SU-DHL-6 (cell line): Measurements from ENCODE around the gene NUTF2.

Experiments used
- H2AFZ ChIP-seq: fragments of 200-600 bp; sonication (generic); 2 replicates; pipeline ENCODE4 v1.6.1; 2014; ENCODE audit warnings: low read depth, mild to moderate bottlenecking, moderate library complexity, mixed read lengths, antibody characterized with exemption, low read length; ENCODE audit not compliant: severe bottlenecking
- H3F3A ChIP-seq: fragments of 200-600 bp; shearing (Covaris generic); 2 replicates; pipeline ENCODE4 v1.6.0; 2016; ENCODE audit warnings: antibody characterized with exemption, mild to moderate bottlenecking; ENCODE audit not compliant: insufficient read depth
- H3K27ac ChIP-seq: fragments of 200-600 bp; sonication (generic); 2 replicates; pipeline ENCODE4 v1.5.1; 2016; ENCODE audit warnings: low read depth, mild to moderate bottlenecking, low read length, moderate library complexity, mixed read lengths
- H3K27me3 ChIP-seq: fragments of 200-600 bp; sonication (generic), shearing (Covaris generic); 2 replicates; pipeline ENCODE4 v1.6.0; 2014; ENCODE audit warnings: mild to moderate bottlenecking, low read length
- H3K36me3 ChIP-seq: fragments of 200-600 bp; sonication (generic); 2 replicates; pipeline ENCODE4 v1.6.1; 2014; ENCODE audit warnings: mild to moderate bottlenecking, low read length, mixed read lengths
- H3K4me2 ChIP-seq: fragments of 300-600, 200-600 bp; shearing (Covaris generic), sonication (generic); 2 replicates; pipeline ENCODE4 v1.6.0; 2014; ENCODE audit warnings: low read length, low read depth, mild to moderate bottlenecking; ENCODE audit not compliant: poor library complexity, severe bottlenecking
- H3K4me3 ChIP-seq: fragments of 200-600 bp; sonication (generic); 2 replicates; pipeline ENCODE4 v1.5.1; 2014; ENCODE audit warnings: antibody characterized with exemption, low read length, mild to moderate bottlenecking, mixed read lengths; ENCODE audit not compliant: insufficient read depth, poor library complexity, severe bottlenecking
- H3K79me2 ChIP-seq: fragments of 200-600 bp; sonication (generic); 2 replicates; pipeline ENCODE4 v1.6.1; 2014; ENCODE audit warnings: mild to moderate bottlenecking, low read length, moderate library complexity; ENCODE audit not compliant: insufficient read depth
- H3K9ac ChIP-seq: fragments of 200-600 bp; sonication (generic); 2 replicates; pipeline ENCODE4 v1.7.0; 2014; ENCODE audit warnings: mild to moderate bottlenecking, low read length
- H3K9me2 ChIP-seq: fragments of 200-600 bp; sonication (generic); replicated peaks from 2 replicates; pipeline ENCODE4 v1.6.1; 2014; ENCODE audit warnings: low read length; ENCODE audit not compliant: insufficient read depth
- H3K9me3 ChIP-seq: fragments of 200-600 bp; sonication (generic); 2 replicates; pipeline ENCODE4 v1.6.1; 2014; ENCODE audit warnings: low read length, mixed read lengths; ENCODE audit not compliant: insufficient read depth
- H4K20me1 ChIP-seq: fragments of 200-600 bp; sonication (generic); 2 replicates; pipeline ENCODE4 v1.6.1; 2014; ENCODE audit warnings: low read depth, mild to moderate bottlenecking, antibody characterized with exemption, low read length, moderate library complexity, mixed read lengths
- EZH2phosphoT487 ChIP-seq: fragments of 200-600 bp; sonication (generic), shearing (Covaris generic); conservative IDR thresholded peaks from 2 replicates; pipeline ENCODE4 v1.6.1; 2018; ENCODE audit warnings: mild to moderate bottlenecking, antibody characterized with exemption, low read length, moderate library complexity, mixed read lengths
- TF ChIP-seq, protein P1 (sequence below): fragments of 200-600 bp; sonication (generic); IDR thresholded peaks from one replicate; pipeline ENCODE4 v1.5.1; 2017; ENCODE audit warnings: antibody characterized with exemption, mild to moderate bottlenecking, low read length, moderate library complexity; ENCODE audit not compliant: insufficient read depth, poor library complexity, severe bottlenecking

NUTF2 gene

DNA sequence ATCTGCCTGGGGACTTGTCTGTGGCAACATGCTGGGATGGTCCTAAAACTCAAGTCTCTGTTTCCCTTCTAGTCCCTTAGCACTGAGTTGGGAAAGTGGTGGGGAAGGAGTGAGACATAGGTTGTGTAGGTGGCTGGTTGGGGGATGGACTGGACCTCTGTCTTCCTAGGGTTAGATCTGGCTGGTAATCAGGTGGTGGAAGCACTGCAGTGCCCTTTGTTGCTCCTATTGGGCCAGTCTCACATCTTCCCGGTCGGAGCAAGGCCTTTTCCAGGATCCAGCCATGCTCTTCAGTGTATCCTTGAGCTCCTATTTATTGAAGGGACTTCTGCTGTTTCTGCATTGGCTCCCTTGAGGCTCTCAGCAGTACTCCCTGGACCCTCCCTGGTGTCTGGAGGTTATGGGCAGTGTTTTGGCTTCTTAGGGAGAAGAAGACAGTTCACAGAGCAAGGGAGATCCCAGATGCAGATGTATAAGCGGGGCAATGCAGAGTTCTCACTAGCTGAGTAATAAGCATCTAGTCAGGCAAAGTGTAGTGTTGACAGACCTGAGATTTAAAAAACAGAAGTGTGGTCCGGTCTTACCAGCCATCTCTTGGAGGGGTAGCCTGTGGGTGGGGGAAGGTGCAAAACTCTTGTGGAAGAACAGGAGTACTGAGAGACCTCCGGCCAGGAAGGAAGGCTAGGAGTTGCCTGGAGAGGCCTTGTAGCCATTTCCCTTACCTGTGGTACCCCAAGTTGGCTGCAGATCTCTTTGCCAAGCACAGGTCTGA, 1.3 kb upstream of the NUTF2 start:
- Histone ChIP-seq H3K9ac (peak overlapping the region; percentile 96), H3K27me3 (no peaks in the 10 kb centered on the region), H3K4me3 (peak overlapping the region; percentile 90), H3K27ac (peak overlapping the region; percentile 86), H2AFZ (no peak overlapping the region), H3K9me3 (no peaks in the 10 kb centered on the region), H3K79me2 (peaks cover 60% of the 10 kb centered on the region), H3F3A (peaks cover 22% of the 10 kb centered on the region), H4K20me1 (peaks cover 5% of the 10 kb centered on the region; the same call in 1 of the 2 replicates), H3K9me2 (no peaks in the 10 kb centered on the region), H3K4me2 (peak overlapping the region; percentile 85), H3K36me3 (no peaks in the 10 kb centered on the region)
- TF ChIP-seq, protein P1, sequence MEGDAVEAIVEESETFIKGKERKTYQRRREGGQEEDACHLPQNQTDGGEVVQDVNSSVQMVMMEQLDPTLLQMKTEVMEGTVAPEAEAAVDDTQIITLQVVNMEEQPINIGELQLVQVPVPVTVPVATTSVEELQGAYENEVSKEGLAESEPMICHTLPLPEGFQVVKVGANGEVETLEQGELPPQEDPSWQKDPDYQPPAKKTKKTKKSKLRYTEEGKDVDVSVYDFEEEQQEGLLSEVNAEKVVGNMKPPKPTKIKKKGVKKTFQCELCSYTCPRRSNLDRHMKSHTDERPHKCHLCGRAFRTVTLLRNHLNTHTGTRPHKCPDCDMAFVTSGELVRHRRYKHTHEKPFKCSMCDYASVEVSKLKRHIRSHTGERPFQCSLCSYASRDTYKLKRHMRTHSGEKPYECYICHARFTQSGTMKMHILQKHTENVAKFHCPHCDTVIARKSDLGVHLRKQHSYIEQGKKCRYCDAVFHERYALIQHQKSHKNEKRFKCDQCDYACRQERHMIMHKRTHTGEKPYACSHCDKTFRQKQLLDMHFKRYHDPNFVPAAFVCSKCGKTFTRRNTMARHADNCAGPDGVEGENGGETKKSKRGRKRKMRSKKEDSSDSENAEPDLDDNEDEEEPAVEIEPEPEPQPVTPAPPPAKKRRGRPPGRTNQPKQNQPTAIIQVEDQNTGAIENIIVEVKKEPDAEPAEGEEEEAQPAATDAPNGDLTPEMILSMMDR, result no peak
- TF ChIP-seq EZH2phosphoT487, result no peak

DNA sequence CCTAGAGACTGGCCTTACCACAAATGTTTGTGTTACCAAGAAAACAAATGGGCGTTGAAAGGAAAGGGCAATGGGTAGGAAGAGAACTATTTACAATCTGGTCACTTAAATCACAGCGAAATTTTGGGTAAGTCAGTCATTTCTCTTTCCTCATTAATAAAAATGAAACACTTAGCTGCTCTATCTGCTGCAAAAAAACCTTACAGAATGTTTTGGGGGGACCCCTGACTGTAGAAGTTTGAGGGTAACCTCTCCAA, 742 bp upstream of the NUTF2 start:
- Histone ChIP-seq H3K4me2 (peak overlapping the region; percentile 85), H2AFZ (peak overlapping the region; percentile 27), H3K9me2 (no peaks in the 10 kb centered on the region), H4K20me1 (peaks cover 5% of the 10 kb centered on the region; the same call in 1 of the 2 replicates), H3K4me3 (peak overlapping the region; percentile 90), H3K36me3 (no peaks in the 10 kb centered on the region), H3K9me3 (no peaks in the 10 kb centered on the region), H3K79me2 (peaks cover 65% of the 10 kb centered on the region), H3F3A (peaks cover 22% of the 10 kb centered on the region), H3K27ac (peak overlapping the region; percentile 86), H3K27me3 (no peaks in the 10 kb centered on the region), H3K9ac (peak overlapping the region; percentile 96)
- no peak for TF ChIP-seq EZH2phosphoT487
- TF ChIP-seq, protein P1, result no peak

DNA sequence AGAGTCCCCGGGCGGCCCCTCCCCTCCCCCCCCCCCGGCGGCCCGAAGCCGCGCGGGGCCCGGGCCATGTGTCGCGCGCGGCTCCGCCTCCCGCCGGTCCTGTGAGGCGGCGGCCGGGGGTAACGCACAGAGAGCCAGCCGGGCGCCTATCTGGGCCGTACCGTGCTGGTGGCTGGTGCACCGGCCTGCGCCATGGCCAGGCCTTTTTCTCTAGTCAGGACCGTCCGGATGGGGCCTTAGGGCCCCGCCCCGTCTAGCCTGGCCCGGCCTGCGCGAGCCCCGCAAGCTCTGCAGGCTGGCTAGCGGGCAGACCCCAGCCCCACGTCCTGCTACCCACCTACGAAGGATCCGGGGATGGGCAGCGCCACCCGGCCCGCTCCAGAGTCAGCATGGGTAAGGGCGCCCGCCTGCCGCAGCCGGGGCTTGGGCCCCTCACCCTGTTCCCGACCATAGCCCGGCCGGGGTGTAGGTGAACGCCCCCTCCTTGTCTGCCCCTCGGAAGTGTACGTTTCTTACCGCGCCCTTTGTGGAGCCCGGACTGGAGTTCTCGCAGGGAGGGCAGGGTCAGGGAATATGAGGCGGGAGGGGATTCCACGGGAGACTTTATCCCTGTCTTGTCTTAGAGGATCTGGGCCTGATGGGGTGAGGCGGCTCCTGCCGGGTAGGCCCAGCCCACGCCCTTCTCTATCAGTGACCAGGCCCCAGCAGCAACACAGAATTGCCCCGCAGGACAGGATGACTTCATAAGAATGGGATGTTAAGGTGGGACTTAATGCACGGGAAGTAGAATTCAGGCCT, 530 bp downstream of the NUTF2 start, which contains the start of gene CENPT:
Gene CENPT (minus strand): TSS at position 630 of the 798 bp plus-strand sequence. CDS start 13,834 bp downstream, outside the sequence.
- no peaks in the 10 kb centered on the region for H3K9me2 ChIP-seq
- H3K9ac ChIP-seq, result peak within 1 kb of the TSS; percentile 96
- peaks cover 22% of the 10 kb centered on the region for H3F3A ChIP-seq
- H3K4me2 ChIP-seq, result peak within 1 kb of the TSS; percentile 85
- peak within 1 kb of the TSS; percentile 90 for H3K4me3 ChIP-seq
- H3K36me3 ChIP-seq, result no peaks in the 10 kb centered on the region
- H3K27me3 ChIP-seq, result no peaks in the 10 kb centered on the region
- H4K20me1 ChIP-seq, result peaks cover 5% of the 10 kb centered on the region; the same call in 1 of the 2 replicates
- H2AFZ ChIP-seq, result peak within 1 kb of the TSS; percentile 27
- H3K9me3 ChIP-seq, result no peaks in the 10 kb centered on the region
- TF ChIP-seq EZH2phosphoT487, result no peak
- TF ChIP-seq, protein P1, result no peak
- H3K79me2 ChIP-seq, result peaks cover 78% of the 10 kb centered on the region
- H3K27ac ChIP-seq, result peak within 1 kb of the TSS; percentile 86
